GM20000 (cell line): ENCODE data around the gene IFNGR2.

ENCODE experiments used
- DNase-seq: peaks from one replicate; pipeline ENCODE4 v3.0.0; 2012; ENCODE audit warnings: low spot score
- CTCF ChIP-seq: IDR thresholded peaks from 2 replicates; pipeline ENCODE4 v1.5.1; 2012; ENCODE audit warnings: mild to moderate bottlenecking, control low read depth; ENCODE audit errors: extremely low read depth, missing control alignments

IFNGR2 gene

GRCh38 chr21:33388188-33388587 lies 15.0 kb upstream of the IFNGR2 start:
- DNase-seq = no peak
- TF ChIP-seq CTCF = no peak

- no peak for TF ChIP-seq CTCF
- no peak for DNase-seq
Measured at GRCh38 chr21:33390479-33390878, 12.7 kb upstream of the IFNGR2 start.

- no peak for TF ChIP-seq CTCF
- DNase-seq = no peak
Measured at GRCh38 chr21:33391656-33392055, 11.6 kb upstream of the IFNGR2 start.

- no peak for TF ChIP-seq CTCF
- DNase-seq = no peak
Measured at GRCh38 chr21:33392284-33392985, 10.8 kb upstream of the IFNGR2 start.

- no peak for TF ChIP-seq CTCF
- no peak for DNase-seq
Measured at GRCh38 chr21:33393348-33393747, 9.9 kb upstream of the IFNGR2 start.

- no peak for DNase-seq
- no peak for TF ChIP-seq CTCF
Measured at GRCh38 chr21:33394260-33394659, 9.0 kb upstream of the IFNGR2 start.

- DNase-seq = no peak
- TF ChIP-seq CTCF = no peak
Measured at GRCh38 chr21:33395891-33396331, 7.3 kb upstream of the IFNGR2 start.
